OCI-M2 (cell line): ENCODE measurements around the gene AP3D1.

ENCODE experiments used
- DNase-seq: peaks from one replicate; lab custom pipeline; 2025; ENCODE audit not compliant: unreplicated experiment; lab: John Stamatoyannopoulos, UW

AP3D1 gene

GRCh38 chr19:2184422-2184975 lies 33.1 kb upstream of the AP3D1 start:
- DNase-seq: no peak

GRCh38 chr19:2181633-2181997 lies 30.2 kb upstream of the AP3D1 start:
- no peak for DNase-seq

GRCh38 chr19:2180881-2181632 lies 29.7 kb upstream of the AP3D1 start:
- no peak for DNase-seq

GRCh38 chr19:2180114-2180513 lies 28.7 kb upstream of the AP3D1 start:
- DNase-seq: no peak

GRCh38 chr19:2179095-2179494 lies 27.7 kb upstream of the AP3D1 start:
- DNase-seq: no peak

GRCh38 chr19:2176337-2176994 lies 25.1 kb upstream of the AP3D1 start:
- no peak for DNase-seq

GRCh38 chr19:2175742-2176141 lies 24.4 kb upstream of the AP3D1 start:
- DNase-seq: no peak

GRCh38 chr19:2173767-2174577 lies 22.6 kb upstream of the AP3D1 start:
- DNase-seq: no peak

GRCh38 chr19:2173388-2173766 lies 22.0 kb upstream of the AP3D1 start:
- no peak for DNase-seq

GRCh38 chr19:2171349-2172145 lies 20.2 kb upstream of the AP3D1 start:
- no peak for DNase-seq

- DNase-seq: no peak
These were observed 19.6 kb upstream of the AP3D1 start for GRCh38 chr19:2170987-2171348.

- no peak for DNase-seq
These were observed 18.9 kb upstream of the AP3D1 start for GRCh38 chr19:2170219-2170618.

GRCh38 chr19:2168619-2169424 lies 17.5 kb upstream of the AP3D1 start:
- peak; percentile 31 for DNase-seq

- no peak for DNase-seq
These were observed 16.7 kb upstream of the AP3D1 start for GRCh38 chr19:2167896-2168618.

GRCh38 chr19:2166741-2167738 lies 15.7 kb upstream of the AP3D1 start:
- no peak for DNase-seq

- no peak for DNase-seq
These were observed 12.9 kb upstream of the AP3D1 start for GRCh38 chr19:2164020-2164998.

- DNase-seq: no peak
These were observed 9.0 kb upstream of the AP3D1 start for GRCh38 chr19:2160379-2160778.
